Erythroblast (primary cell): ENCODE results near the gene TGM4.

Experiments
- GATA1 ChIP-seq: IDR thresholded peaks from 2 replicates; pipeline ENCODE4 v1.6.1; 2011; ENCODE audit warnings: low read depth, mild to moderate bottlenecking, control low read depth, low read length, moderate library complexity
- POLR2A ChIP-seq: IDR thresholded peaks from 2 replicates; pipeline ENCODE4 v1.6.1; 2011; ENCODE audit warnings: mild to moderate bottlenecking, low read length

GRCh38 chr3:44832965-44833364, 41.4 kb upstream of the TGM4 start:
- TF ChIP-seq POLR2A (no peak), GATA1 (no peak)
